Calu3 (cell line): ENCODE data around the gene CRY1. TPM values are rescaled to one million over a fixed set of nuclear protein-coding genes. Genes with fewer than 3 reads are reported as not detected.

Experiments used
- BruUV-seq: library from RNA; stranded (reverse); fragments of 400-500 nt; replicated peaks from 2 replicates; lab custom pipeline; 2021; lab: Mats Ljungman, UMichigan
- CTCF ChIA-PET: fragments of 300-600 bp; sonication (Branson Sonifier 250); formaldehyde crosslinking; loops from one replicate; lab custom pipeline; 2022; ENCODE audit warnings: antibody characterized with exemption; lab: Charles Lee
- DNase-seq: peaks from one replicate; pipeline ENCODE4 v3.0.0; 2022
- H3K27ac Mint-ChIP-seq: one replicate; pipeline ENCODE4 v1.8.0; 2022; ENCODE audit warnings: mixed read lengths; ENCODE audit not compliant: unreplicated experiment
- H3K27me3 Mint-ChIP-seq: one replicate; pipeline ENCODE4 v1.8.0; 2022; ENCODE audit warnings: mixed read lengths; ENCODE audit not compliant: unreplicated experiment
- H3K36me3 Mint-ChIP-seq: one replicate; pipeline ENCODE4 v1.8.0; 2022; ENCODE audit warnings: mild to moderate bottlenecking, moderate library complexity, mixed read lengths; ENCODE audit not compliant: insufficient read depth, unreplicated experiment
- H3K4me1 Mint-ChIP-seq: one replicate; pipeline ENCODE4 v1.8.0; 2022; ENCODE audit warnings: mild to moderate bottlenecking, low read depth, mixed read lengths; ENCODE audit not compliant: unreplicated experiment
- H3K4me3 Mint-ChIP-seq: one replicate; pipeline ENCODE4 v1.8.0; 2022; ENCODE audit warnings: mild to moderate bottlenecking, low read depth, moderate library complexity, mixed read lengths; ENCODE audit not compliant: unreplicated experiment
- H3K9me3 Mint-ChIP-seq: one replicate; pipeline ENCODE4 v1.8.0; 2022; ENCODE audit warnings: low read depth, mixed read lengths; ENCODE audit not compliant: unreplicated experiment
- intact Hi-C: fragments of 100-400 bp; cut with micrococcal nuclease; formaldehyde crosslinking; loops from one replicate; pipeline ENCODE4 v1.10.0; 2022; ENCODE audit not compliant: unreplicated experiment
- total RNA-seq: library from RNA; stranded (reverse); gene quantifications from 2 replicates; pipeline ENCODE4 v1.2.3, GENCODE V29; 2022
- TF ChIP-seq, protein P1 (sequence below): fragments of 200-600 bp; IDR thresholded peaks from one replicate; pipeline ENCODE4 v1.8.0; 2022; ENCODE audit warnings: antibody characterized with exemption; ENCODE audit not compliant: unreplicated experiment

CRY1 gene
- total RNA-seq, 1 experiment from 2014 or later: 19.7 TPM

DNA sequence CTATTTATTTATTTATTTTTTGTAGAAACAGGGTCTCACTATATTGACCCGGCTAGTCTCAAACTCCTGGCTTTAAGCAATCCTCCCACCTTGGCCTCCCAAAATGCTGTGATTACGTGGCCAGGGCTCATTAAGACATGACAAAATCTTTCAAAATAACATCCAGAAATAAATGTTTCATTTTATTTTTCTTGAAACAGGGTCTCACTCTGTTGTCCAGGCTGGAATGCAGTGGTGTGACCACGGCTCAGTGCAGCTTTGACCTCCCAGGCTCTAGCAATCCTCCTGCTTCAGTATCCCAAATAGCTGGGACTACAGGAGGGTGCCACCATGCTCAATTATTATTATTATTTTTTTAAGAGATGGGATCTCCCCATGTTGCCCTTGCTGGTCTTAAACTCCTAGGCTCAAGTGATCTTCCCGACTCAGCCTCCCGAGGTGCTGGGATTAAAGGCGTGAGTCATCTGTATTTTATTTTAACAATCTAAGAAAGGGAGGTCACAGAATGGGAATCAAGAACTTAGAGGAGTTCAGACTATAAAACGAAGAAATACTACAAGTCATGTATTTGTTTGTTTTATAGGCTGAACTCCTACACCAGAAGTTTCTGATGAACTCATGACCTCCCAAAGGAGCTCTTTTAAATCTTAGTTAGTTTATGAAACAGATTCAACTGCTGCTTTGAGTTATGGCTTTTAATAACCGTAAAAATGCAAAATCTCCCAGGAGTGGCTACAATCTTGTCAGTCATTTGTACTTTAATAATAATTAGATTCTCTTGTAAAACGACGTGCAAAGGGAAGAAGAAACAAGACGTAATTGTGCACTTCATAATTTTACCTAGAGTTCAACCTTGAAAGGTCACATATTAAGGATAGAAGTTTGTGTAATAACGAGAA, 139.7 kb downstream of the CRY1 start:
- H3K4me3 Mint-ChIP-seq: no peak overlapping the region
- TF ChIP-seq, protein P1, sequence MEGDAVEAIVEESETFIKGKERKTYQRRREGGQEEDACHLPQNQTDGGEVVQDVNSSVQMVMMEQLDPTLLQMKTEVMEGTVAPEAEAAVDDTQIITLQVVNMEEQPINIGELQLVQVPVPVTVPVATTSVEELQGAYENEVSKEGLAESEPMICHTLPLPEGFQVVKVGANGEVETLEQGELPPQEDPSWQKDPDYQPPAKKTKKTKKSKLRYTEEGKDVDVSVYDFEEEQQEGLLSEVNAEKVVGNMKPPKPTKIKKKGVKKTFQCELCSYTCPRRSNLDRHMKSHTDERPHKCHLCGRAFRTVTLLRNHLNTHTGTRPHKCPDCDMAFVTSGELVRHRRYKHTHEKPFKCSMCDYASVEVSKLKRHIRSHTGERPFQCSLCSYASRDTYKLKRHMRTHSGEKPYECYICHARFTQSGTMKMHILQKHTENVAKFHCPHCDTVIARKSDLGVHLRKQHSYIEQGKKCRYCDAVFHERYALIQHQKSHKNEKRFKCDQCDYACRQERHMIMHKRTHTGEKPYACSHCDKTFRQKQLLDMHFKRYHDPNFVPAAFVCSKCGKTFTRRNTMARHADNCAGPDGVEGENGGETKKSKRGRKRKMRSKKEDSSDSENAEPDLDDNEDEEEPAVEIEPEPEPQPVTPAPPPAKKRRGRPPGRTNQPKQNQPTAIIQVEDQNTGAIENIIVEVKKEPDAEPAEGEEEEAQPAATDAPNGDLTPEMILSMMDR: no peak
- CTCF ChIA-PET: interaction anchor here (1.2 kb wide), 1 partner anchor 596 kb away, joined by 3 read pairs; the partner anchor contains the start of gene POLR3B
- no peak for DNase-seq
- intact Hi-C loops: no loop called here
- H3K27me3 Mint-ChIP-seq: peaks cover 39% of the 10 kb centered on the region
- peaks cover 7% of the 10 kb centered on the region for H3K9me3 Mint-ChIP-seq
- peaks cover 7% of the 10 kb centered on the region for H3K4me1 Mint-ChIP-seq
- BruUV-seq: no TSS peak
- H3K36me3 Mint-ChIP-seq: peaks cover 32% of the 10 kb centered on the region
- H3K27ac Mint-ChIP-seq: no peak overlapping the region

DNA sequence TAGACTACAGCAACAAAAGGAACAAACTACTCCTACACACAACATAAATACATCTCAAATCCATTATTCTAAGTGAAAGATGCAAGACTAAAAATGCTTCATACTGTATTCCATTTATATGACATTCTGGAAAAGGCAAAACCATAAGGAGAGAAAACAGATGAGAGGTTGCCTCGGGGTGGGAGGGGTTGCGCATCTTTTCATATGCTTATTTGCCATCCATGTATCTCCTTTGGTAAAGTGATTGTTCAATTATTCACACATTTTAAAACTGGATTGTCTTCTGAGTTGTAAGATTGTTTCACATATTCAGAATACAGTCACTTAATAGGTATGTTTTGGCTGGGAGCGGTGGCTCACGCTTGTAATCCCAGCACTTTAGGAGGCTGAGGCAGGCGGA, 142.8 kb downstream of the CRY1 start:
- Mint-ChIP-seq H3K4me3 (no peak overlapping the region), H3K27me3 (peaks cover 44% of the 10 kb centered on the region), H3K4me1 (peaks cover 7% of the 10 kb centered on the region), H3K9me3 (peaks cover 11% of the 10 kb centered on the region), H3K36me3 (peaks cover 9% of the 10 kb centered on the region), H3K27ac (no peak overlapping the region)
- TF ChIP-seq, protein P1: no peak
- CTCF ChIA-PET: no interaction called here
- no peak for DNase-seq
- intact Hi-C loops: no loop called here
- no TSS peak for BruUV-seq

DNA sequence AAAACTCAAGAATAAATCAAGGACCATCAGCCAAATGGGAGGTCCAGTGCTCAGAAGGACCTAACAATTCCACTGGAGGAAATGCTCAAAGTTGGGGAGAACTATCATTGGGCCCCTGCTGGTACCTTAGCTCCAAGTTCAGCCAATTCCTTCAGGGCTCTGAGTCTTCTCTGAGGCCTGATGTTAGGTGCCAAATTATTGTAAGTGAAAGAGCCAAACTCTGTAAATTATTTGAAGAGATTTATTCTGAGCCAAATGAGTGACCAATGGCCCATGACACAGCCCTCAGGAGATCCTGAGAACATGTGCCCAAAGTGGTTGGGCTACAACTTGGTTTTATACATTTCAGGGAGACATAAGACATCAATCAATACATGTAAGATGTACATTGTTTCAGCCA, 145.9 kb downstream of the CRY1 start:
- no TSS peak for BruUV-seq
- Mint-ChIP-seq H3K9me3 (peaks cover 11% of the 10 kb centered on the region), H3K27ac (no peak overlapping the region), H3K4me3 (no peak overlapping the region), H3K4me1 (no peaks in the 10 kb centered on the region), H3K36me3 (no peaks in the 10 kb centered on the region), H3K27me3 (peaks cover 43% of the 10 kb centered on the region)
- intact Hi-C loops: no loop called here
- no peak for DNase-seq
- TF ChIP-seq, protein P1: no peak
- CTCF ChIA-PET: no interaction called here

DNA sequence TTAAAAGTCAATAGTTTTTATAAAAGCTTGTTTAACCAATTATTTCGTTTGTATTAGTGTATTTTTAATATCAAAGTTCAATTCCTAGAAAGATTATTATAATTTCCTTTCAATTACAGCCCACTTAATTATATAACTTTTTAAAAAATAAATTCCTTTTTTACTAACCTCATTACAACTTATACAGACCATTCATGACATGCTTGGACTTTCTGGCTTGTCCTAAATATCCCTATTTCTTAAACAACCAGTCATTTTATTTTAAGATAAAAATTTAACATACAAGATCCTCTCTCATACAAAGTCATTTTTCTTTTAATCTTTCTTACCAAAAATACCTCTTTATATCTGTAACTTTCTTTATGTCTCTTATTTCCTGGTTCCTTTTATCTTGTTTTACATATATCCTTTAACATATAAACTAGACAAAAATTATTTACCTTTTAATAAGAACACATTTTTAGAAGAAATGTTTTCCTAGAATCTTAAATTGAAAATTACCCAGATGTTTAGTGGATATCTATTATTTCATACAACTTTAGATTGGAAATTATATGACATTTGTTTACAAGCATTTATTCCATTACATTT, 148.0 kb downstream of the CRY1 start:
- H3K4me3 Mint-ChIP-seq: no peak overlapping the region
- no peaks in the 10 kb centered on the region for H3K36me3 Mint-ChIP-seq
- H3K9me3 Mint-ChIP-seq: peaks cover 11% of the 10 kb centered on the region
- peaks cover 22% of the 10 kb centered on the region for H3K27me3 Mint-ChIP-seq
- no peak for DNase-seq
- intact Hi-C loops: no loop called here
- TF ChIP-seq, protein P1: no peak
- CTCF ChIA-PET: no interaction called here
- no TSS peak for BruUV-seq
- H3K27ac Mint-ChIP-seq: no peak overlapping the region
- no peaks in the 10 kb centered on the region for H3K4me1 Mint-ChIP-seq
